WTC11 (cell line): ENCODE data around the gene FAM217B.

Source experiments
- CTCF ChIP-seq: fragments of 200-600 bp; IDR thresholded peaks from 2 replicates; pipeline ENCODE4 v1.8.0; 2022; ENCODE audit warnings: antibody characterized with exemption
- ETV6 ChIP-seq: sonication (generic); formaldehyde crosslinking; IDR thresholded peaks from 2 replicates; pipeline ENCODE4 v1.8.1; 2022; ENCODE audit warnings: mild to moderate bottlenecking, missing genetic modification reagents
- FOXP4 ChIP-seq: sonication (generic); formaldehyde crosslinking; IDR thresholded peaks from 2 replicates; pipeline ENCODE4 v1.8.0; 2022; ENCODE audit warnings: mild to moderate bottlenecking, missing genetic modification reagents
- GABPB1 ChIP-seq: sonication (generic); formaldehyde crosslinking; IDR thresholded peaks from 2 replicates; pipeline ENCODE4 v1.8.1; 2023; ENCODE audit warnings: mild to moderate bottlenecking, missing genetic modification reagents
- NFATC4 ChIP-seq: fragments of 250-450 bp; sonication (Bioruptor Pico); IDR thresholded peaks from 2 replicates; pipeline ENCODE4 v1.9.0; 2021; ENCODE audit warnings: mild to moderate bottlenecking
- SP1 ChIP-seq: sonication (generic); formaldehyde crosslinking; conservative IDR thresholded peaks from 2 replicates; pipeline ENCODE4 v1.8.1; 2022; ENCODE audit warnings: missing genetic modification reagents
- TEAD4 ChIP-seq: sonication (generic); formaldehyde crosslinking; IDR thresholded peaks from 2 replicates; pipeline ENCODE4 v1.8.0; 2022; ENCODE audit warnings: mild to moderate bottlenecking, missing genetic modification reagents
- USF2 ChIP-seq: sonication (generic); formaldehyde crosslinking; IDR thresholded peaks from 2 replicates; pipeline ENCODE4 v1.8.1; 2023; ENCODE audit warnings: mild to moderate bottlenecking, missing genetic modification reagents, moderate library complexity

GRCh38 chr20:59933849-59934585 lies 6.2 kb upstream of the FAM217B start:
- TF ChIP-seq FOXP4 (CRISPR knock-in tag): no peak
- TF ChIP-seq TEAD4 (CRISPR knock-in tag): no peak
- peak; percentile 72 for TF ChIP-seq CTCF
- no peak for TF ChIP-seq GABPB1 (CRISPR knock-in tag)
- TF ChIP-seq SP1 (CRISPR knock-in tag): peak; percentile 54
- no peak for TF ChIP-seq USF2
- TF ChIP-seq NFATC4 (CRISPR knock-in tag): no peak
- no peak; the same call in 1 of the 2 replicates for TF ChIP-seq ETV6
